HEK293 (cell line): ENCODE data around the gene MRPL34.

Source experiments
- CTCF ChIA-PET: fragments of 350-600 bp; formaldehyde crosslinking; extraction: SDS; loops from one replicate; lab custom pipeline; 2021; ENCODE audit warnings: antibody characterized with exemption; lab: Yijun Ruan, JAX
- POLR2A ChIA-PET: fragments of 300-600 bp; formaldehyde crosslinking; extraction: SDS; loops from one replicate; lab custom pipeline; 2020; ENCODE audit warnings: antibody characterized with exemption, inconsistent platforms; lab: Yijun Ruan, JAX
- H3K27ac ChIP-seq: fragments of 200-500 bp; sonication (Bioruptor generic); 2 replicates; pipeline ENCODE4 v1.5.1; 2014; ENCODE audit warnings: low read depth, low read length, control low read depth, inconsistent platforms; ENCODE audit errors: extremely low read depth
- H3K36me3 ChIP-seq, 2 experiments: fragments of 200-500 bp in 1 of 2; sonication (Bioruptor generic) in 1 of 2; 1 replicate in 1 of 2; 2 replicates in 1 of 2; pipeline ENCODE4 v1.5.1; 2014 to 2017; ENCODE audit warnings: inconsistent platforms in 2 of 2, low read length in 2 of 2; ENCODE audit not compliant: control insufficient read depth in 2 of 2, insufficient read depth in 1 of 2
- H3K4me1 ChIP-seq: fragments of 200-500 bp; sonication (Bioruptor generic); 2 replicates; pipeline ENCODE4 v1.5.1; 2014; ENCODE audit warnings: mild to moderate bottlenecking, low read length, inconsistent platforms; ENCODE audit not compliant: control insufficient read depth, insufficient read depth
- H3K4me3 ChIP-seq: 2 replicates; pipeline ENCODE4 v1.5.1; 2011; ENCODE audit warnings: low read depth, mild to moderate bottlenecking, control low read depth, low read length, moderate library complexity
- H3K9me3 ChIP-seq: fragments of 200-500 bp; sonication (Bioruptor generic); 2 replicates; pipeline ENCODE4 v1.5.1; 2014; ENCODE audit warnings: low read depth, low read length, inconsistent platforms; ENCODE audit not compliant: control insufficient read depth, insufficient read depth
- EGR2 ChIP-seq: fragments of 450-650 bp; formaldehyde crosslinking; IDR thresholded peaks from 2 replicates; pipeline ENCODE4 v1.5.1; 2016; ENCODE audit warnings: low read depth, missing biosample characterization, missing genetic modification characterization
- HOXC10 ChIP-seq: sonication (generic); formaldehyde crosslinking; IDR thresholded peaks from 2 replicates; pipeline ENCODE4 v1.8.1; 2023; ENCODE audit warnings: mild to moderate bottlenecking, missing genetic modification reagents
- KLF10 ChIP-seq: fragments of 450-650 bp; IDR thresholded peaks from 2 replicates; pipeline ENCODE4 v1.5.1; 2018; ENCODE audit warnings: missing biosample characterization, mild to moderate bottlenecking, missing genetic modification characterization
- KLF7 ChIP-seq: fragments of 450-650 bp; formaldehyde crosslinking; IDR thresholded peaks from 2 replicates; pipeline ENCODE4 v1.5.1; 2016; ENCODE audit warnings: missing biosample characterization, missing genetic modification characterization, borderline replicate concordance
- KLF8 ChIP-seq: fragments of 450-650 bp; formaldehyde crosslinking; IDR thresholded peaks from 2 replicates; pipeline ENCODE4 v1.5.1; 2016; ENCODE audit warnings: missing biosample characterization, missing genetic modification characterization
- SP3 ChIP-seq: fragments of 450-650 bp; formaldehyde crosslinking; IDR thresholded peaks from 2 replicates; pipeline ENCODE4 v1.5.1; 2016; ENCODE audit warnings: missing biosample characterization, missing genetic modification characterization
- SP7 ChIP-seq: fragments of 450-650 bp; formaldehyde crosslinking; IDR thresholded peaks from 2 replicates; pipeline ENCODE4 v1.5.1; 2016; ENCODE audit warnings: missing biosample characterization, missing genetic modification characterization
- WT1 ChIP-seq: fragments of 450-650 bp; formaldehyde crosslinking; IDR thresholded peaks from 2 replicates; pipeline ENCODE4 v1.5.1; 2016; ENCODE audit warnings: missing biosample characterization, missing genetic modification characterization
- ZEB2 ChIP-seq: fragments of 450-650 bp; formaldehyde crosslinking; IDR thresholded peaks from 2 replicates; pipeline ENCODE4 v1.5.1; 2016; ENCODE audit warnings: missing biosample characterization, missing genetic modification characterization
- ZFP69B ChIP-seq: fragments of 450-650 bp; formaldehyde crosslinking; IDR thresholded peaks from 2 replicates; pipeline ENCODE4 v1.5.1; 2016; ENCODE audit warnings: missing biosample characterization, missing genetic modification characterization
- ZIC2 ChIP-seq: fragments of 450-650 bp; formaldehyde crosslinking; IDR thresholded peaks from 2 replicates; pipeline ENCODE4 v1.5.1; 2016; ENCODE audit warnings: missing biosample characterization, missing genetic modification characterization
- ZNF112 ChIP-seq: fragments of 450-650 bp; formaldehyde crosslinking; IDR thresholded peaks from 2 replicates; pipeline ENCODE4 v1.5.0; 2017; ENCODE audit warnings: missing biosample characterization, missing genetic modification characterization
- ZNF202 ChIP-seq: fragments of 450-650 bp; formaldehyde crosslinking; IDR thresholded peaks from 2 replicates; pipeline ENCODE4 v1.5.1; 2016; ENCODE audit warnings: missing biosample characterization, missing genetic modification characterization, borderline replicate concordance
- ZNF311 ChIP-seq: fragments of 450-650 bp; formaldehyde crosslinking; IDR thresholded peaks from 2 replicates; pipeline ENCODE4 v1.5.1; 2017; ENCODE audit warnings: missing biosample characterization, missing genetic modification characterization, borderline replicate concordance
- ZNF560 ChIP-seq: fragments of 450-650 bp; formaldehyde crosslinking; IDR thresholded peaks from 2 replicates; pipeline ENCODE4 v1.5.1; 2017; ENCODE audit warnings: missing biosample characterization, missing genetic modification characterization, borderline replicate concordance
- ZSCAN23 ChIP-seq: fragments of 450-650 bp; formaldehyde crosslinking; IDR thresholded peaks from 2 replicates; pipeline ENCODE4 v1.5.1; 2016; ENCODE audit warnings: missing biosample characterization, missing genetic modification characterization
- TF ChIP-seq, protein P1 (sequence below): fragments of 450-650 bp; formaldehyde crosslinking; IDR thresholded peaks from 2 replicates; pipeline ENCODE4 v1.5.1; 2016; ENCODE audit warnings: missing biosample characterization, missing genetic modification characterization
- TF ChIP-seq, protein P2 (sequence below): fragments of 450-650 bp; formaldehyde crosslinking; IDR thresholded peaks from 2 replicates; pipeline ENCODE4 v1.5.1; 2016; ENCODE audit warnings: missing biosample characterization, missing genetic modification characterization
- TF ChIP-seq, protein P3 (sequence below): fragments of 450-650 bp; formaldehyde crosslinking; IDR thresholded peaks from 2 replicates; pipeline ENCODE4 v1.5.0; 2017; ENCODE audit warnings: missing biosample characterization, missing genetic modification characterization, borderline replicate concordance
- TF ChIP-seq, protein P4 (sequence below): fragments of 450-650 bp; formaldehyde crosslinking; IDR thresholded peaks from 2 replicates; pipeline ENCODE4 v1.5.1; 2016; ENCODE audit warnings: missing biosample characterization, missing genetic modification characterization
- TF ChIP-seq, protein P5 (sequence below): fragments of 450-650 bp; formaldehyde crosslinking; IDR thresholded peaks from 2 replicates; pipeline ENCODE4 v1.5.1; 2016; ENCODE audit warnings: missing biosample characterization, missing genetic modification characterization

Gene MRPL34

DNA sequence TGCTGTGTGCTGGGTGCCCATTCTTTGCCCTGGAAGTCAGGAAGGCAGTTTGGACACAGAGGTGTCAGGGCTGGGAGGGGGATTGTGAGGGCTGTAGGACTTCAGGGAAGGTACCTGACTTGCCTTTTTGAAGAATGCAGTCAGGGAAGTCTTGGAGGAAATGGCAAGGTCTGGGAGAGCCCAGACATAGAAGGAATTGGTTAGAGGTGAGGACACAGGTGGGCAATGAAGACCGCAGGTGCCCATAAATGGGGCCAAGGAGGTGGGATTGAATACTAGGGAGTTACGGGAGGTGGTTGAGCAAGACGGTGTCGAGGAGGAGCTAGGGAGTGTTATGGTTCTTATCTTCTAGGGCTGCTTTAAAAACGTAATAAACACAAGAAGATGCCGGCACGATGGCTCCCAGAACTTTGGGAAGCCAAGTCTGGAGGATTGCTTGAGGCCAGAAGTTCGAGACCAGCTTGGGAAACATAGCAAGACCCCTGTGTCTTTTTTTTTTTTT, 2.3 kb downstream of the MRPL34 start (continued):
- TF ChIP-seq, protein P1, sequence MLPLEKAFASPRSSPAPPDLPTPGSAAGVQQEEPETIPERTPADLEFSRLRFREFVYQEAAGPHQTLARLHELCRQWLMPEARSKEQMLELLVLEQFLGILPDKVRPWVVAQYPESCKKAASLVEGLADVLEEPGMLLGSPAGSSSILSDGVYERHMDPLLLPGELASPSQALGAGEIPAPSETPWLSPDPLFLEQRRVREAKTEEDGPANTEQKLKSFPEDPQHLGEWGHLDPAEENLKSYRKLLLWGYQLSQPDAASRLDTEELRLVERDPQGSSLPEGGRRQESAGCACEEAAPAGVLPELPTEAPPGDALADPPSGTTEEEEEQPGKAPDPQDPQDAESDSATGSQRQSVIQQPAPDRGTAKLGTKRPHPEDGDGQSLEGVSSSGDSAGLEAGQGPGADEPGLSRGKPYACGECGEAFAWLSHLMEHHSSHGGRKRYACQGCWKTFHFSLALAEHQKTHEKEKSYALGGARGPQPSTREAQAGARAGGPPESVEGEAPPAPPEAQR (tag by site-specific recombination): no peak
- TF ChIP-seq WT1 (tag by site-specific recombination): peak; percentile 69

DNA sequence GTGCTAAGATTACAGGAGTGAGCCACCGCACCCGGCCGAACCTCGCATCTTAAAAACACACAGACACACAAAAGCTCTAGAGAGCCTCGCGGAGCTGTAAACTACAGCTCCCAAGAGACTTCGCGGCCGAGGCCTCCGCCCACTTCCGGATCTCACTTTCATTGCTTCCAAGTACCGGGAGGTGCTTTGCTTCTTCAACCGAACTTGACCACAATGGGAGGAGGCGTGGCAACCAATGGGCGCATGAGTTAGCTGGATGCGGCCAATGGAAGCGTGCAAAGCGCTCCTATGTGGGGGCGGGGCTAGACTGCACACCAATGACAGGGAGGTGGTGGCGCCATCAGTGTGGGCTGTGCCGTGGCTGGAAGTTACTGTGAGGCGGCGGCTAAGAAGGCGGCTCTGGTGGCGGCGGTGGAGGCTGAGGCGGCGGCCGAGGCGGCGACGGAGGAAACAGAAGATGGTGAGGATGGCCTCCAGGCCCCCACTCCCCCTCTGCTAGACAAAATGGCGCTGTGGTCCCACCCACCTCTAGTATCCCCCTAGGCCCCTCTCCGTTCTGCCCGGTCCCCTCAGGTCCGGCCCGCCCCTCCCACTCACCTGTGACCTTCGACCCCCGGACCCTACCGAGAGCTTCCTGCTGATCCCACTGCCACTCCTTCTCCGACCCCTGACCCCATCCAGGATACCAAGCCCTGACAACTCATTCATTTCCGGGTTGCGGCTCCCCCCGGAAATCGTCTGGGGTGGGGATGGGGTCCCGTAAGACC, 3.7 kb downstream of the MRPL34 start, which contains the start of gene DDA1:
TSS of gene DDA1 (plus strand) at position 366 of the 767 bp plus-strand sequence. CDS start at position 458, 92 bp downstream.
- Histone ChIP-seq H3K4me1 (no peaks in the 10 kb centered on the region), H3K4me3 (peak within 1 kb of the TSS; percentile 98), H3K9me3 (no peaks in the 10 kb centered on the region), H3K36me3 (peaks cover 0 to 29% of the 10 kb centered on the region in 2 experiments; a peak in 1 of 3 replicates), H3K27ac (peak within 1 kb of the TSS; percentile 26)
- ChIA-PET POLR2A (interaction anchor here (0.6 to 2.9 kb wide), 18 partner anchors 8 to 682 kb away, joined by 3 to 64 read pairs (median 5); partner anchors contain the start of genes ANO8, BABAM1, GTPBP3 and OCEL1), CTCF (interaction anchor here (0.9 to 1.4 kb wide), 6 partner anchors 17 to 156 kb away, joined by 3 to 7 read pairs (median 4); no protein-coding TSS in a partner anchor)
- TF ChIP-seq KLF10 (tag by site-specific recombination): peak; percentile 93
- TF ChIP-seq ZNF311 (tag by site-specific recombination): no peak
- peak; percentile 63; the same call in 1 of the 2 replicates for TF ChIP-seq SP7 (tag by site-specific recombination)
- 0 out of 2 replicates have a peak, but pooled peaks have one; percentile 10 for TF ChIP-seq WT1 (tag by site-specific recombination)
- peak; percentile 90 for TF ChIP-seq KLF7
- TF ChIP-seq, protein P2, sequence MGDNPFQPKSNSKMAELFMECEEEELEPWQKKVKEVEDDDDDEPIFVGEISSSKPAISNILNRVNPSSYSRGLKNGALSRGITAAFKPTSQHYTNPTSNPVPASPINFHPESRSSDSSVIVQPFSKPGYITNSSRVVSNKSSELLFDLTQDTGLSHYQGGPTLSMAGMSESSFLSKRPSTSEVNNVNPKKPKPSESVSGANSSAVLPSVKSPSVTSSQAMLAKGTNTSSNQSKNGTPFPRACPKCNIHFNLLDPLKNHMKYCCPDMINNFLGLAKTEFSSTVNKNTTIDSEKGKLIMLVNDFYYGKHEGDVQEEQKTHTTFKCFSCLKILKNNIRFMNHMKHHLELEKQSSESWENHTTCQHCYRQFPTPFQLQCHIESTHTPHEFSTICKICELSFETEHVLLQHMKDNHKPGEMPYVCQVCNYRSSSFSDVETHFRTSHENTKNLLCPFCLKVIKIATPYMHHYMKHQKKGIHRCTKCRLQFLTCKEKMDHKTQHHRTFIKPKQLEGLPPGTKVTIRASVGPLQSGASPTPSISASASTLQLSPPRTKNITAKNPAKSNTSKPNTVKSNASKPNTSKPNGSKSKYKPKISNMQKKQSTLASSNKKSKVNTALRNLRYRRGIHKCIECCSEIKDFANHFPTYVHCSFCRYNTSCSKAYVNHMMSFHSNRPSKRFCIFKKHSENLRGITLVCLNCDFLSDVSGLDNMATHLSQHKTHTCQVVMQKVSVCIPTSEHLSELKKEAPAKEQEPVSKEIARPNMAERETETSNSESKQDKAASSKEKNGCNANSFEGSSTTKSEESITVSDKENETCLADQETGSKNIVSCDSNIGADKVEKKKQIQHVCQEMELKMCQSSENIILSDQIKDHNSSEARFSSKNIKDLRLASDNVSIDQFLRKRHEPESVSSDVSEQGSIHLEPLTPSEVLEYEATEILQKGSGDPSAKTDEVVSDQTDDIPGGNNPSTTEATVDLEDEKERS (tag by site-specific recombination): no peak
- TF ChIP-seq, protein P3, sequence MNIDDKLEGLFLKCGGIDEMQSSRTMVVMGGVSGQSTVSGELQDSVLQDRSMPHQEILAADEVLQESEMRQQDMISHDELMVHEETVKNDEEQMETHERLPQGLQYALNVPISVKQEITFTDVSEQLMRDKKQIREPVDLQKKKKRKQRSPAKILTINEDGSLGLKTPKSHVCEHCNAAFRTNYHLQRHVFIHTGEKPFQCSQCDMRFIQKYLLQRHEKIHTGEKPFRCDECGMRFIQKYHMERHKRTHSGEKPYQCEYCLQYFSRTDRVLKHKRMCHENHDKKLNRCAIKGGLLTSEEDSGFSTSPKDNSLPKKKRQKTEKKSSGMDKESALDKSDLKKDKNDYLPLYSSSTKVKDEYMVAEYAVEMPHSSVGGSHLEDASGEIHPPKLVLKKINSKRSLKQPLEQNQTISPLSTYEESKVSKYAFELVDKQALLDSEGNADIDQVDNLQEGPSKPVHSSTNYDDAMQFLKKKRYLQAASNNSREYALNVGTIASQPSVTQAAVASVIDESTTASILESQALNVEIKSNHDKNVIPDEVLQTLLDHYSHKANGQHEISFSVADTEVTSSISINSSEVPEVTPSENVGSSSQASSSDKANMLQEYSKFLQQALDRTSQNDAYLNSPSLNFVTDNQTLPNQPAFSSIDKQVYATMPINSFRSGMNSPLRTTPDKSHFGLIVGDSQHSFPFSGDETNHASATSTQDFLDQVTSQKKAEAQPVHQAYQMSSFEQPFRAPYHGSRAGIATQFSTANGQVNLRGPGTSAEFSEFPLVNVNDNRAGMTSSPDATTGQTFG (tag by site-specific recombination): no peak
- no peak for TF ChIP-seq ZIC2 (tag by site-specific recombination)
- TF ChIP-seq, protein P4, sequence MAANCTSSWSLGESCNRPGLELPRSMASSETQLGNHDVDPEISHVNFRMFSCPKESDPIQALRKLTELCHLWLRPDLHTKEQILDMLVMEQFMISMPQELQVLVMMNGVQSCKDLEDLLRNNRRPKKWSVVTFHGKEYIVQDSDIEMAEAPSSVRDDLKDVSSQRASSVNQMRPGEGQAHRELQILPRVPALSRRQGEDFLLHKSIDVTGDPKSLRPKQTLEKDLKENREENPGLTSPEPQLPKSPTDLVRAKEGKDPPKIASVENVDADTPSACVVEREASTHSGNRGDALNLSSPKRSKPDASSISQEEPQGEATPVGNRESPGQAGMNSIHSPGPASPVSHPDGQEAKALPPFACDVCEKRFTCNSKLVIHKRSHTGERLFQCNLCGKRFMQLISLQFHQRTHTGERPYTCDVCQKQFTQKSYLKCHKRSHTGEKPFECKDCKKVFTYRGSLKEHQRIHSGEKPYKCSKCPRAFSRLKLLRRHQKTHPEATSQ (tag by site-specific recombination): 0 out of 2 replicates have a peak, but pooled peaks have one; percentile 44
- TF ChIP-seq KLF8: peak; percentile 93
- TF ChIP-seq ZFP69B: 0 out of 2 replicates have a peak, but pooled peaks have one; percentile 14
- TF ChIP-seq, protein P5, sequence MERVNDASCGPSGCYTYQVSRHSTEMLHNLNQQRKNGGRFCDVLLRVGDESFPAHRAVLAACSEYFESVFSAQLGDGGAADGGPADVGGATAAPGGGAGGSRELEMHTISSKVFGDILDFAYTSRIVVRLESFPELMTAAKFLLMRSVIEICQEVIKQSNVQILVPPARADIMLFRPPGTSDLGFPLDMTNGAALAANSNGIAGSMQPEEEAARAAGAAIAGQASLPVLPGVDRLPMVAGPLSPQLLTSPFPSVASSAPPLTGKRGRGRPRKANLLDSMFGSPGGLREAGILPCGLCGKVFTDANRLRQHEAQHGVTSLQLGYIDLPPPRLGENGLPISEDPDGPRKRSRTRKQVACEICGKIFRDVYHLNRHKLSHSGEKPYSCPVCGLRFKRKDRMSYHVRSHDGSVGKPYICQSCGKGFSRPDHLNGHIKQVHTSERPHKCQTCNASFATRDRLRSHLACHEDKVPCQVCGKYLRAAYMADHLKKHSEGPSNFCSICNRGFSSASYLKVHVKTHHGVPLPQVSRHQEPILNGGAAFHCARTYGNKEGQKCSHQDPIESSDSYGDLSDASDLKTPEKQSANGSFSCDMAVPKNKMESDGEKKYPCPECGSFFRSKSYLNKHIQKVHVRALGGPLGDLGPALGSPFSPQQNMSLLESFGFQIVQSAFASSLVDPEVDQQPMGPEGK (tag by site-specific recombination): peak; percentile 72
- TF ChIP-seq ZNF112: no peak
- 0 out of 2 replicates have a peak, but pooled peaks have one; percentile 29 for TF ChIP-seq ZSCAN23 (tag by site-specific recombination)
- peak; percentile 91 for TF ChIP-seq EGR2 (tag by site-specific recombination)
- TF ChIP-seq ZEB2 (tag by site-specific recombination): peak; percentile 70; the same call in 1 of the 2 replicates
- TF ChIP-seq SP3 (tag by site-specific recombination): peak; percentile 100
- no peak for TF ChIP-seq ZNF560
- TF ChIP-seq ZNF202 (tag by site-specific recombination): no peak
- TF ChIP-seq HOXC10 (CRISPR knock-in tag): 0 out of 2 replicates have a peak, but pooled peaks have one; percentile 93
- TF ChIP-seq, protein P1 (tag by site-specific recombination): no peak
